K562 (cell line): ENCODE results near the gene FOXK2. TPM values are rescaled to one million over a fixed set of nuclear protein-coding genes. Genes with fewer than 3 reads are reported as not detected.

Experiments used
- ATAC-seq: fragments of 200-7000 bp; cut with Tn5 transposase; 3 replicates; pipeline ENCODE4 v1.9.1; 2020; ENCODE audit warnings: moderate library complexity
- BruUV-seq: library from RNA; stranded (reverse); fragments of 400-500 nt; replicated peaks from 2 replicates; lab custom pipeline; 2021; lab: Mats Ljungman, UMichigan
- CTCF ChIA-PET: fragments of 300-600 bp; formaldehyde crosslinking; extraction: SDS; loops from one replicate; lab custom pipeline; 2021; ENCODE audit warnings: low intra/inter-chr PET ratio; lab: Yijun Ruan, JAX
- POLR2A ChIA-PET: fragments of 300-600, 350-650 bp; sonication (Branson Sonifier 250); formaldehyde crosslinking; extraction: SDS; loops from one replicate; lab custom pipeline; 2021; ENCODE audit warnings: antibody characterized with exemption, inconsistent platforms; lab: Yijun Ruan, JAX
- DNase-seq, 4 experiments: peaks; one replicate each; pipeline versions ENCODE4 v3.0.0 to v3.0.0-alpha.2; 2011 to 2018; ENCODE audit warnings: low spot score in 3 of 4, mixed read lengths in 3 of 4; ENCODE audit errors: extremely low read depth in 1 of 4
- FAIRE-seq: peaks from 2 replicates; lab custom pipeline; 2011; peaks lifted over from hg19 to GRCh38; lab: Jason Lieb, UNC
- H2AFZ ChIP-seq: 2 replicates; pipeline ENCODE4 v1.6.0; 2011; ENCODE audit warnings: low read depth, low read length, control low read depth, inconsistent platforms
- H3K27ac ChIP-seq: fragments of 200-600 bp; 3 replicates; pipeline ENCODE4 v1.8.0; 2011; ENCODE audit warnings: low read depth, mild to moderate bottlenecking, control low read depth, inconsistent platforms, low read length, moderate library complexity, mixed read lengths; ENCODE audit errors: extremely low read depth
- H3K27me3 ChIP-seq, 2 experiments: fragments of 300-600 bp in 1 of 2; 2 replicates in 1 of 2; 3 replicates in 1 of 2; pipeline versions ENCODE4 v1.6.0 to v1.8.0; 2011; ENCODE audit warnings: inconsistent platforms in 2 of 2, low read length in 2 of 2, mild to moderate bottlenecking in 1 of 2, mixed read lengths in 1 of 2, moderate library complexity in 1 of 2; ENCODE audit not compliant: control insufficient read depth in 2 of 2, insufficient read depth in 2 of 2
- H3K36me3 ChIP-seq: fragments of 300-600 bp; 3 replicates; pipeline ENCODE4 v1.8.0; 2011; ENCODE audit warnings: mild to moderate bottlenecking, low read length, inconsistent platforms; ENCODE audit not compliant: control insufficient read depth, insufficient read depth
- H3K4me1 ChIP-seq, 2 experiments: fragments of 200-600 bp in 1 of 2; replicated peaks in 1 of 2; 2 replicates in 1 of 2; 3 replicates in 1 of 2; pipeline versions ENCODE4 v1.5.1 to v1.8.0; 2011; ENCODE audit warnings: inconsistent platforms in 2 of 2, low read length in 2 of 2, mild to moderate bottlenecking in 1 of 2, mixed read lengths in 1 of 2, moderate library complexity in 1 of 2; ENCODE audit not compliant: control insufficient read depth in 2 of 2, insufficient read depth in 2 of 2
- H3K4me2 ChIP-seq: 2 replicates; pipeline ENCODE4 v1.6.1; 2011; ENCODE audit warnings: low read length, control low read depth, inconsistent platforms, mixed read lengths; ENCODE audit not compliant: insufficient read depth
- H3K4me3 ChIP-seq: fragments of 200-600 bp; sonication (generic), shearing (Covaris generic); 2 replicates; pipeline ENCODE4 v1.5.1; 2016; ENCODE audit warnings: control low read depth, inconsistent platforms
- H3K79me2 ChIP-seq: fragments of 200-600 bp; 3 replicates; pipeline ENCODE4 v1.8.0; 2011; ENCODE audit warnings: low read length, inconsistent platforms; ENCODE audit not compliant: control insufficient read depth, insufficient read depth
- H3K9ac ChIP-seq, 2 experiments: 2 replicates each; pipeline versions ENCODE4 v1.6.0 to v1.6.1; 2011; ENCODE audit warnings: low read depth in 2 of 2, low read length in 2 of 2, control low read depth in 1 of 2, inconsistent platforms in 1 of 2, mild to moderate bottlenecking in 1 of 2, mixed read lengths in 1 of 2; ENCODE audit not compliant: insufficient read depth in 1 of 2
- H3K9me1 ChIP-seq: one replicate; pipeline ENCODE4 v1.6.0; 2011; ENCODE audit warnings: inconsistent platforms, mild to moderate bottlenecking, low read length, moderate library complexity; ENCODE audit not compliant: control insufficient read depth, insufficient read depth
- H3K9me3 ChIP-seq: replicated peaks from 2 replicates; pipeline ENCODE4 v1.5.1; 2011; ENCODE audit warnings: low read depth, low read length, inconsistent platforms; ENCODE audit not compliant: control insufficient read depth, insufficient read depth
- H4K20me1 ChIP-seq: replicated peaks from 2 replicates; pipeline ENCODE4 v1.6.1; 2011; ENCODE audit warnings: low read length, inconsistent platforms, mixed read lengths; ENCODE audit not compliant: control insufficient read depth, insufficient read depth
- BRD4 ChIP-seq: fragments of 200-600 bp; sonication (generic); IDR thresholded peaks from 2 replicates; pipeline ENCODE4 v1.6.1; 2017; ENCODE audit warnings: inconsistent platforms
- CBFA2T3 ChIP-seq: fragments of 450-650 bp; IDR thresholded peaks from 2 replicates; pipeline ENCODE4 v1.6.1; 2017
- DACH1 ChIP-seq: fragments of 450-650 bp; IDR thresholded peaks from 2 replicates; pipeline ENCODE4 v1.6.1; 2018; ENCODE audit not compliant: partially characterized antibody
- MAZ ChIP-seq, 2 experiments: fragments of 450-650 bp in 1 of 2; sonication (generic) in 1 of 2; formaldehyde crosslinking; IDR thresholded peaks in 1 of 2; conservative IDR thresholded peaks in 1 of 2; 2 replicates each; pipeline versions ENCODE4 v1.4.0 to v1.5.0; 2020; ENCODE audit warnings: mild to moderate bottlenecking in 1 of 2, missing genetic modification reagents in 1 of 2
- NCOA4 ChIP-seq: fragments of 450-650 bp; IDR thresholded peaks from 2 replicates; pipeline ENCODE4 v1.6.1; 2018; ENCODE audit warnings: mild to moderate bottlenecking; ENCODE audit not compliant: partially characterized antibody
- NR1H2 ChIP-seq: sonication (generic); formaldehyde crosslinking; IDR thresholded peaks from 2 replicates; pipeline ENCODE4 v1.4.0; 2020; ENCODE audit warnings: mild to moderate bottlenecking, missing genetic modification reagents
- TARDBP ChIP-seq: fragments of 450-650 bp; IDR thresholded peaks from 2 replicates; pipeline ENCODE4 v1.6.1; 2016
- TFAM ChIP-seq: fragments of 250-450 bp; sonication (Bioruptor Pico); conservative IDR thresholded peaks from 2 replicates; pipeline ENCODE4 v1.5.0; 2021; ENCODE audit warnings: mild to moderate bottlenecking, moderate library complexity
- U2AF1 ChIP-seq: fragments of 200-400 bp; formaldehyde crosslinking; optimal IDR thresholded peaks from 2 replicates; pipeline ENCODE3; 2017; ENCODE audit warnings: mild to moderate bottlenecking, low read depth, low read length, moderate library complexity
- ZNF133 ChIP-seq: fragments of 250-450 bp; sonication (Bioruptor Pico); IDR thresholded peaks from 2 replicates; pipeline ENCODE4 v1.4.0; 2020; ENCODE audit warnings: mild to moderate bottlenecking
- WGBS: fragments of 100-300 bp; shearing (Covaris generic); methylation state at CpG from one replicate; pipeline ENCODE4 v1.1.6; 2016; ENCODE audit warnings: low coverage, mixed read lengths; ENCODE audit not compliant: insufficient coverage; ENCODE audit errors: missing lambda C conversion rate; 5-methylcytosine and 5-hydroxymethylcytosine counted together
- in situ Hi-C: fragments of 300-500 bp; cut with MboI; formaldehyde crosslinking; loops from 4 replicates; pipeline ENCODE4 v1.15.0; 2018; ENCODE audit warnings: inconsistent platforms, mixed read lengths
- intact Hi-C: fragments of 100-400 bp; cut with micrococcal nuclease; formaldehyde crosslinking; loops from 2 replicates; pipeline ENCODE4 v1.14.2; 2022
- polyA plus RNA-seq, 8 experiments: library from polyadenylated mRNA; depleted of rRNA in 4 of 8; stranded (reverse) in 5 of 8; unstranded in 3 of 8; fragments of >200 nt; fragmentation: Nextera tagmentation in 2 of 8; fragmentation: Illumina TruSeq in 1 of 8; extraction: Ambion mirVana in 2 of 8; extraction: Trizol in 1 of 8; gene quantifications; 2 replicates each; pipeline versions ENCODE4 v1.2.1 to v1.2.3, GENCODE V29; 2011 to 2014; ENCODE audit warnings: inconsistent platforms in 1 of 8, missing spikeins in 1 of 8
- total RNA-seq, 7 experiments: library from RNA; depleted of rRNA in 6 of 7; stranded (reverse); fragments of >200 nt in 6 of 7; fragmentation: Illumina TruSeq in 2 of 7; extraction: Trizol in 2 of 7; gene quantifications; 2 replicates each; pipeline versions ENCODE4 v1.2.1 to v1.2.3, GENCODE V29; 2011 to 2021; ENCODE audit warnings: low replicate concordance in 1 of 7
- TF ChIP-seq, protein P1 (sequence below): fragments of 450-650 bp; IDR thresholded peaks from 2 replicates; pipeline ENCODE4 v1.6.1; 2017; ENCODE audit warnings: mild to moderate bottlenecking, moderate library complexity

The FOXK2 gene
- total and polyA plus RNA-seq, 9 of the 15 experiments (the other 6 are each of a cell fraction or from before 2014, with no cell fraction given): 3.0 to 86.0 (median 44.1) TPM

DNA sequence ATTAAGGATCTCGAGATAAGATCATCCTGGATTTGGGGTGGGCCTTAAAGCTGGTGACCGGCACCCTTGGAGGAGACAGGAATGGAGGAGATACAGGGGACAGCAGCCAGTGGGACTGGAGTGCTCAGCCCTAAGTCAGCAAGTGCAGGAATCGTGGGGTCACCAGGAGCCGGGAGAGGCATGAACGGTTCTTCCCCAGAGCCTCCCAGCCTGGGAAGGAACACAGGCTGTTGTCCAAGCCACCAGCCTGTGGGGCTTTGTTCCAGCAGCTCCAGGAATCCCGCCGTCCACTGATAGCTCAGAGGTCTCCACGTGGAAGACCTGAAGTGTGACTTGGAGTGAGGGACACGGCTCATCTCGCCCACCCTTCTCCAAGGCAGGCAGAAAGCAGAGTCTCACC is 131.2 kb downstream of the FOXK2 start:
- peaks cover 11 to 47% of the 10 kb centered on the region in 2 experiments; a peak in 4 of 5 replicates for H3K4me1 ChIP-seq

More for the DNA sequence above, 131.2 kb downstream of the FOXK2 start:
- ChIA-PET CTCF (no interaction called here), POLR2A (no interaction called here)
- no peak for TF ChIP-seq ZNF133 (CRISPR knock-in tag)
- no peak for TF ChIP-seq MAZ (CRISPR knock-in tag; conservative IDR thresholded peaks at IDR 0.05 in 1 of 2, IDR thresholded peaks at IDR 0.05 in 1 of 2)
- no peak for TF ChIP-seq NCOA4
- TF ChIP-seq BRD4: no peak
- no peak for TF ChIP-seq TARDBP
- no peak for TF ChIP-seq NR1H2 (CRISPR knock-in tag)
- no peak for TF ChIP-seq CBFA2T3
- TF ChIP-seq, protein P1, sequence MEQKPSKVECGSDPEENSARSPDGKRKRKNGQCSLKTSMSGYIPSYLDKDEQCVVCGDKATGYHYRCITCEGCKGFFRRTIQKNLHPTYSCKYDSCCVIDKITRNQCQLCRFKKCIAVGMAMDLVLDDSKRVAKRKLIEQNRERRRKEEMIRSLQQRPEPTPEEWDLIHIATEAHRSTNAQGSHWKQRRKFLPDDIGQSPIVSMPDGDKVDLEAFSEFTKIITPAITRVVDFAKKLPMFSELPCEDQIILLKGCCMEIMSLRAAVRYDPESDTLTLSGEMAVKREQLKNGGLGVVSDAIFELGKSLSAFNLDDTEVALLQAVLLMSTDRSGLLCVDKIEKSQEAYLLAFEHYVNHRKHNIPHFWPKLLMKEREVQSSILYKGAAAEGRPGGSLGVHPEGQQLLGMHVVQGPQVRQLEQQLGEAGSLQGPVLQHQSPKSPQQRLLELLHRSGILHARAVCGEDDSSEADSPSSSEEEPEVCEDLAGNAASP: no peak
- no peak for TF ChIP-seq TFAM (CRISPR knock-in tag)
- no peak for TF ChIP-seq DACH1
- TF ChIP-seq U2AF1: no peak
- FAIRE-seq (peak; percentile 15), DNase-seq (no peak), ATAC-seq (no peak)
- peaks cover 11% of the 10 kb centered on the region; the same call in 1 of the 2 replicates for H4K20me1 ChIP-seq
- H3K9me1 ChIP-seq: no peaks in the 10 kb centered on the region
- H3K27me3 ChIP-seq: no peaks in the 10 kb centered on the region
- no peak overlapping the region for H3K4me2 ChIP-seq
- H3K79me2 ChIP-seq: peaks cover 25% of the 10 kb centered on the region
- H3K36me3 ChIP-seq: peaks cover 5% of the 10 kb centered on the region
- peak overlapping the region in 1 of 2 experiments; percentile 69; a peak in 2 of 4 replicates for H3K9ac ChIP-seq
- 40% methylated on average over 10 of the region's 10 CpGs for WGBS
- H3K9me3 ChIP-seq: no peaks in the 10 kb centered on the region
- H3K4me3 ChIP-seq: no peak overlapping the region
- H2AFZ ChIP-seq: no peak overlapping the region
- in situ Hi-C loops (no loop called here), intact Hi-C loops (no loop called here)
- H3K27ac ChIP-seq: no peak overlapping the region
- BruUV-seq: no TSS peak
